Activated T-cell treated with anti-CD3 and anti-CD28 coated beads for 48 hours (primary cell): ENCODE results near the gene STING1.
"Not testable (repeated sequence)": the region's sequence is repeated elsewhere in the genome, so short reads cannot be mapped to it uniquely, and the experiment has no call there.

Experiments used
- DNase-seq: peaks from one replicate; pipeline ENCODE4 v3.0.0-alpha.2; 2020; ENCODE audit warnings: low read depth

STING1 gene

DNA sequence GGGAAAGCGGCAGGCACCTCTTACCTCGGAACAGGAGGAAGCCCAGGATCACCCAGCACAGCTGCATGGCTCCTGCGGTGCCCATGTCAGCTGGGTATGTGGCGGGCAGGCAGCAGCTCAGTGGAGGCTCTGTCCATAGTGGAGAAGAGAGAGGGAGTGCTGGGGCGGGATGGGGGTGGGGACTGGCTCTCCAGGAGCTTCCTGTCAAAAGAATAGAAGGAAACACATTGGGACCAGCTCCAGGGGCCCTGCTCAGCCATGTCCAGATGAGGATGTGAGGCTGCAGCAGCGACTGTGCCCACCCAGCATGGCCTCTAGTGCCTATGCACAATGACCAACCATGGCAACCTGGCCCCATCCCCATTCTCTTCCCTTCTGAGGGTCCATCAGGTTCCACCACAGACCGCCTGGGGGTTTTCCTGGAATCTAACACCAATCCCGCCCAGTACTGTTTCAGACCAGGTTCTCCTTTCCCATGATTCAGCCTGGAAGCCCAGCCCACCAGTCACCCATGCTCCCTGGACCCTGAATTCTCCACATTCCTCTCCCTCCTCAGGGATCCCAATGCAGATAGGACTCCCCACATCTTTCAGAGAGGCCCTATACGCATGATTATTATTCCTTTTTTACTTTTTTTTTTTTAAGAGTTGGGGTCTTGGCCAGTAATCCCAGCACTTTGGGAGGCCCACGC lies 19.8 kb downstream of the STING1 start, which contains the start of gene ECSCR:
Gene ECSCR, minus strand, starts transcription at position 158 of the 691 bp plus-strand sequence. Its CDS starts 73 bp downstream, at position 85.
- no peak for DNase-seq

DNA sequence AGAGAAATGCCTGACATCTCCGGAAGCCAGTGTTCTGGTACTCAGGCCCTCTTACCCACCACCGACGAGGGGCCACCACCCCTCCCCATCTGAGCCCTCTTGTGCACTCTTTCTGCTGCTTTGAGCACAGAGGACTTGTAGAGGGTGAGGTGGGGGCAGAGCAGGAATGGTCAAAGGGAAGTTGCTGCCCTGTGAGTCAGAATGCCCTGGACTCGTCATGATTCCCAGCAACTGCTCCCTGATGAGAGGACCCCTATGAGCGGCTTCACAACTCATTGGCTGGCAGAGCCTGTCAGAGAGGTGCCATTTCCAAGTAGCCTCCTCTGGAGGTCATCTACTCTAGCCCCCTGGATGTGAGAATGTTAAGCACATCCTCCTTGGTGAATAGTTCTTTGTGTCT lies 20.9 kb downstream of the STING1 start:
- no peak for DNase-seq

DNA sequence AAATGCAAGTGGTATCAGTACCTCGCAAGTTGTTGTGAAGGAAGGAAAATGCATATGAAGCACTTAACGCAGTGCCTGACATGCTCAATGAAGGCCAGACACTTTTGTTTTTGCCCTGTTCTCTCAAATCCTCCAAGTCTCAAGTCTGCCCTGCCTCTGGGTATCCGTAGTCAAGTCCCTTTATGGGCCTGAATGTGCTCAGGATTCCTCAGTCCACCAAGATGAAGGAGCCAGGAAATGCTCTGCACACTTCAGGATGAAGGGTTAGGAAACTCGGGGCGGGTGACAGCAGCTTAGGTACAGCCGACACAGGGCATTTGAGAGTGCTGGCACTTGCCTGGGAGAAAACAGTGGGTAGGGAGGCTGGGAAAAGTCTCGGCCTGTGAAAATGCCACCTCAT lies 21.4 kb downstream of the STING1 start:
- no peak for DNase-seq

- DNase-seq: no peak
Measured at GRCh38 chr5:139460455-139460854, 22.1 kb downstream of the STING1 start.

GRCh38 chr5:139459451-139459934 lies 23.1 kb downstream of the STING1 start:
- DNase-seq: peak; percentile 46

DNA sequence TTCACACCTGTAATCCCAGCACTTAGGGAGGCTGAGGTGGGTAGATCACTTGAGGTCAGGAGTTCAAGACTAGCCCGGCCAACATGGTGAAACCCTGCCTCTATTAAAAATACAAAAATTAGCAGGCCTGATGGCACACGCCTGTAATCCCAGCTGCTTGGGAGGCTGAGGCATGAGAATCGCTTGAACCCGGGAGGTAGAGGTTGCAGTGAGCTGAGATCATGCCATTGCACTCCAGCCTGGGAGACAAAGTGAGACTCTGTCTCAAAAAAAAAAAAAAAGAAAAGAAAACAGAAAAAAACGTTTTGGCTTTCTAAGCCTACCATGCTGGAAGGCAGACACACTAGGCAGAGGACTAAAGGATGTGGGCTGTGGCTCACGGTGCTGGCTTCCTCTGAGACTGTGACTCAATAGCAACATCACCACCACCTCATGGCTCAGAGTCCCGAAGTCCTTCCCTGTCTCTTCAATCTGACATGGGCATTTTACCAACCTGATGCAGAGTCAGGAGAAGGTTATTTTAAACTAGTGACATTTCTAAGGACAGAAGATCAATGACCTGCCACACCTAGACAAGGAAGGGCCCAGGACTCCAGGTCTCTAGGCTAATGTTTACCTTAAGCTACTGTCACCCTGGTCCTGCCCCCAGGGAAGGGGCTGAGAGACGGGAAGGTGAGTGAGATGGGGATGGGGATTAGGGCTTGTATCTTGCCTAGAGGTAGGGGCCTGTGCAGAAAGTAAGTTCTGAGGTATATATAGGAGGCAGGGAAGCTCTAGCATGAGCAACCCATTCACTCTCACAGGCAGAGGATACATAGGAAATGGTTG lies 23.8 kb downstream of the STING1 start:
- peak; percentile 66 for DNase-seq

GRCh38 chr5:139457653-139458306 lies 24.8 kb downstream of the STING1 start:
- no peak for DNase-seq

DNA sequence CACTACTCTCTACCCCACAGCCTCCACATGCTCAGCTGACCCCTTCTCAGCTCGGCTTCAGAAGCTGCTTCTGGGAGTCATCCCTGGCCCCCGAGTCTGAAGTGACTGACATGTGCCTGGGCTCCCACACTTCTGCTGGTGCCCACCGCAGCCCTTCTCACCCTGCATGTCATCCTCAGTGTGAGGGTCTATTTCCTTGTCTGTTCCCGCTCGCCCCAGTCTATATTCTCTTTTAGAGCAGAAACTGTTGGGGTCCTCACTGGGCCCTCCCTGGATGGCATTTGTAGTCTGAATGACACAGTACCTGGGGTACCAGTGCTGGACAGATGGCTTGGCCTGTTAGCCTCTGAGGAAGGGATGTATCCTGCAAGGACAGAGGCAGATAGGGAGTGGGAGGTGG lies 25.3 kb downstream of the STING1 start:
- no peak for DNase-seq

GRCh38 chr5:139456776-139457175 lies 25.8 kb downstream of the STING1 start:
- no peak for DNase-seq

- no peak for DNase-seq
Measured at GRCh38 chr5:139454568-139455290, 27.8 kb downstream of the STING1 start.

DNA sequence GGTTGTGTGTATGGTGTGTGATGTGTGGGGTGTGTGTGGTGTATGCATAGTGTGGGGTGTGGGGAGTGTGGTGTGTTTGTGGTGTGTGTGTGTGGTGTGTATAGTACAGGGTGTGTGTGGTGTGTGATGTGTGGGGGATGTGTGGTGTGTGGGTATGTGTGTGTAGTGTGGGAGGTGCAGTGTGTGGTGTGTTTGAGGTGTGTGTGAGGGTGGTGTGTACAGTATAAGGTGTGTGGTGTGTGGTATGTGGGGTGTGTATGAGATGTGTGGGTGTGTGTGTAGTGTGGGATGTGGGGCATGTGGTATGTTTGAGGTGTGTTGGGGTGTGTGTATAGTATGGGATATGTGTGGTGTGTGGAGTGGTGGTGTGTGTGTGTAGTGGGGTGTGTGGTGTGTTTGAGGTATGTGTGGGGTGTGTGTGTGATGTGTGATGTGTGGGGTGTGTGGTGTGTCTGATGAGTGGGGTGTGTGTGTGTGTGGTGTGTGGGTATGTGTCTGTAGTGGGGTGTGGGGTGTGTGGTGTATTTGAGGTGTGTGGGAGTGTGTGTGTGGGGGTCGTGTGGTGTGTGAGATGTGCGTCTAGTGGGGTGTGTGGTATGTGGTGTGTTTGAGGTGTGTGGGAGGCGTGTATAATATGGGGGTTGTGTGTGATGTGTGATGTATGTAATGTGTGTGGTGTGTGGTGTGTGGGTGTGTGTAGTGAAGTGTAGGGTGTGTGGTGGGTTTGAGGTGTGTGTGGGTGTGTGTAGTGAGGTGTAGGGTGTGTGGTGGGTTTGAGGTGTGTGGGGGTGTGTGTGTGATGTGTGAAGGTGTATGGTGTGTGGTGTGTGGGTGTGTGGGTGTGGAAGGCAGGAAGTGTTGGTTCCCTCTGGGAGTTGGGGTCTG lies 28.6 kb downstream of the STING1 start:
- DNase-seq: no peak

GRCh38 chr5:139451878-139452660 lies 30.5 kb downstream of the STING1 start:
- no peak for DNase-seq

- DNase-seq: no peak
Measured at GRCh38 chr5:139451176-139451575, 31.4 kb downstream of the STING1 start.

GRCh38 chr5:139446956-139447779 lies 35.4 kb downstream of the STING1 start:
- no peak for DNase-seq

- no peak for DNase-seq
Measured at GRCh38 chr5:139445325-139446170, 37.0 kb downstream of the STING1 start.

- no peak for DNase-seq
Measured at GRCh38 chr5:139443831-139444453, 38.6 kb downstream of the STING1 start.

GRCh38 chr5:139440416-139440815 lies 42.1 kb downstream of the STING1 start:
- DNase-seq: not testable (repeated sequence)
